GM12872 (cell line): ENCODE results near the gene TECTA.

ENCODE experiments used
- TF ChIP-seq, protein P1 (sequence below): IDR thresholded peaks from 3 replicates; pipeline ENCODE4 v1.5.1; 2011; ENCODE audit warnings: low read depth, mild to moderate bottlenecking, low read length, moderate library complexity; ENCODE audit not compliant: insufficient read depth

TECTA gene

DNA sequence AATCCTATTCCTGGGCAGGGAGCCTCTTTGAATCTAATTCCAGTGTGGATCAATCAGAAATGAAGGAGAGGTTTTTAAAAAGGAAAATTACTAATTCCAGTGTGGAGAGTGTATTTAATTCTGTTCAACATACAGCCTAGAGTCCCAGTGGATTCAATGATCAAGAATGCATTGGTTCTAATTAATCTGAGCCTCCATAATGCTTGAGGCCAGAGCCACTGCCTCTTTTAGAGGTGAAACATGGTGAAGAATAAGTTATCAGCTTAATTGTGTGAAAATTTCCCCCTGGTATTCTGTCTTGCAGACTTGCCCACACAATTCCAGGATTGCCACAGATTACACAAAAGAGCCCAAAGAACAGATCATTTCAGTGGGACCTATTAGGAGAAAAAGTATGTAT, 87.7 kb downstream of the TECTA start:
- TF ChIP-seq, protein P1, sequence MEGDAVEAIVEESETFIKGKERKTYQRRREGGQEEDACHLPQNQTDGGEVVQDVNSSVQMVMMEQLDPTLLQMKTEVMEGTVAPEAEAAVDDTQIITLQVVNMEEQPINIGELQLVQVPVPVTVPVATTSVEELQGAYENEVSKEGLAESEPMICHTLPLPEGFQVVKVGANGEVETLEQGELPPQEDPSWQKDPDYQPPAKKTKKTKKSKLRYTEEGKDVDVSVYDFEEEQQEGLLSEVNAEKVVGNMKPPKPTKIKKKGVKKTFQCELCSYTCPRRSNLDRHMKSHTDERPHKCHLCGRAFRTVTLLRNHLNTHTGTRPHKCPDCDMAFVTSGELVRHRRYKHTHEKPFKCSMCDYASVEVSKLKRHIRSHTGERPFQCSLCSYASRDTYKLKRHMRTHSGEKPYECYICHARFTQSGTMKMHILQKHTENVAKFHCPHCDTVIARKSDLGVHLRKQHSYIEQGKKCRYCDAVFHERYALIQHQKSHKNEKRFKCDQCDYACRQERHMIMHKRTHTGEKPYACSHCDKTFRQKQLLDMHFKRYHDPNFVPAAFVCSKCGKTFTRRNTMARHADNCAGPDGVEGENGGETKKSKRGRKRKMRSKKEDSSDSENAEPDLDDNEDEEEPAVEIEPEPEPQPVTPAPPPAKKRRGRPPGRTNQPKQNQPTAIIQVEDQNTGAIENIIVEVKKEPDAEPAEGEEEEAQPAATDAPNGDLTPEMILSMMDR, result no peak

DNA sequence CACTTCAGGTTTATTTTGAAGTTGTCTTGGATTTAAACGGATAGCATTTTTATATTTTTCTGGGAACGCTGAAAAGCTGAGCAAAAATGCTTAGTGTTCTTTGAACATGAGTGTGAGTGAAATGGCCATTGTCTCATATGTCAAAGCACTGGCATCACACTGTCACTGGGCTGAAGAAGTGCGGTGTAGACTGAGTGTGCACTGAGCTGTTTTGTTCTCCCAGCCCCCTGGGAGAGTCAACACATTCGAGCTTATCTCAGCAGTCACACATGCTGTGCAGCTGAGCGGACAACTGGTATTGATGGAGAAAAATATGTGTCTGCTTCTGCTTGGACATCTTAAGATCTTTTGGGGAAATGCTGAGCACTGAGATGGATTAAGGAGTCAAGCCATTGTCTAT, 90.8 kb downstream of the TECTA start:
- TF ChIP-seq, protein P1, result no peak

- TF ChIP-seq, protein P1, result peak; percentile 82
These were observed 93.9 kb downstream of the TECTA start for GRCh38 chr11:121194731-121195596.

DNA sequence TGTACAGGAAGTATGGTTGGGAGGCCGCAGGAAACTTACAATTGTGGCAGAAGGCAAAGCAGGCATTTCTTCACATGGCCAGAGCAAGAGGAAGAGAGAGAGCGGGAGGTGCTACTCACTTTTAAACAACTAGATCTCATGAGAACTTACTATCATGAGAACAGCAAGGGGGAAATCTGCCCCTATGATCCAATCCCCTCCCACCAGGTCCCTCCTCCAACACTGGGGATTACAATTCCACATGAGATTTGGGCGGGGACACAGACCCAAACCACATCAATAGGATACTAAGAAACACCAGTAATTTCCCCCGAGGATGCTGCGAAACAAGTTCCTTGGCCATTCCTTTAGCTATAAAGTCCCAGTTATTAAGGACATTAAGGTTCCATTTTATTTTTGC, 97.4 kb downstream of the TECTA start:
- TF ChIP-seq, protein P1, result no peak

- TF ChIP-seq, protein P1, result no peak
These were observed 98.5 kb downstream of the TECTA start for GRCh38 chr11:121199516-121199915.

GRCh38 chr11:121206810-121207209, 105.8 kb downstream of the TECTA start:
- TF ChIP-seq, protein P1, result no peak

DNA sequence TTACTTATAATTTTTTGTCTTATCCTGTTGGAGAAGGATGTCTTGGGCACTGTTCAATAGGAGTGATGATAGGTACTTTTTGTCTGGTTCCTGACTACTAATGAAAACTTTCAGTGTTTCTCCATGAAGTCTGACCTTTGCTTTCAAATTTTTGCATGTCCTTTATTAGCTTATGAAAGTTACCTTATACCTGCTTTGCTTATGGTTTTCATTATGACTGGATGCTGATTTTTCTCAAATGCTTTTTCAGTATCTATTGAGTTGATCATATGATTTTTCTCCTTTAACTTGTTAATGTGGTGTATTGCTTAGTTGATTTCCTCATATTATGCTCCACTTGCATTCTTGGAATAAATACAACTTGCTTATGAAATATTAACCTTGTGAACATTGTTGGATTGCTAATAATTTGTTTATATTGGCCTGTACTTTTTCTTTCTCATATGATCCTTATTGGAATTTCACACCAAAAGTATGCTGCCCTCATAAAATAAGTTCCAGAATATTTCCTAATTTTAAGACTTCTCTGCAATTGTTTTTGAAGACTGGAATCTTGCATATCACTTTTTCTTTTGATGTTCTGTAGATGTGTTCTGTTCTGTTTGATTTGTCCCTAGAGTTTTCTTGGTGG, 106.6 kb downstream of the TECTA start:
- TF ChIP-seq, protein P1, result no peak
